ENCODE data around the gene ITSN1.
A peak's percentile ranks its signal among the peaks of the same experiment; 100 is the strongest.

The ITSN1 gene

DNA sequence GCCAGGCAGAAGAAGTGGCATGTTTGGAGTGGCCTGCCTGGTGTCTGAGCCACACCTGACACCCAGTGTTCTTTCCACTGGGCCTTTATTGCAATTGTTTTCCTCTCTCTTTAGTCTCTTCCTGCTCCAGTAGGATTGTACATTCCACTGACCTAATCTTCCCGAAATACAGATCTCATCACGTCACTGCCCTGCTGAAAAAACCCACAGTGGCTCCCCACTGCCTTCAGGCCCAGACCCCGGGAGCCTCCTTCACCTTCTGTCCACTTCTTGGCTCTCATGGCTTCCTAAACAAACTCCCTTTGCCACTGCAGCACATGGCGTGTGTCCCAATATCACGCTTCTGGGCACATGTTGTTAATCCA is 298.6 kb downstream of the ITSN1 start:
- no peak for DNase-seq

GRCh38 chr21:33942426-33942825 is 300.1 kb downstream of the ITSN1 start:
- no peak for DNase-seq

GRCh38 chr21:33943293-33943692 is 301.0 kb downstream of the ITSN1 start:
- no peak for DNase-seq

- DNase-seq, result no peak
These were observed 302.0 kb downstream of the ITSN1 start for GRCh38 chr21:33944185-33944763.

DNA sequence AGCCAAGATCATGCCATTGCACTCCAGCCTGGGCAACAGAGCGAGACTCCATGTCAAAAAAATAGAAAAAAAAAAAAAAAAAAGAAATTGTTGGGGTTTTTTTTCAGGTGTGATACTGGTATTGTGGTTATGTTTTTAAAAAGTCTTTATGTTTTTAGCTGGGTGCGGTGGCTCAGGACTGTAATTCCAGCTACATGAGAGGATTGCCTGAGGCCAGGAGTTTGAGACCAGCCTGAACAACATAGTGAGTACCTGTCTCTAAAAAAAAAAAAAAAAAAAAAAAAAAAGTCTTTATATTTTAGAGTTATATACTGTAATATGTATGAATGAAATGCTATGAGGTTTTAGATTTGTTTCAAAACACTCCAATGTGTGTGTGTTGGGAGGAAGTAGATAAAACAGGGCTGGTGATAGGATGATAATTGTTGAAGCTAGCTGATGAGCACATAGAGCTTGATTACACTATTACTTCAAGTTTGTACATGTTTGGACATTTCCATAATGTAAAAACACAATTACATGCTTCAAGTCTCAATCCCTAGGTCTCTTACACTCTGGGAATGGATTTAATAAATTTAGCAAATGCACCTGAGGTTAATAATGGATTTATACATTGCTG is 303.5 kb downstream of the ITSN1 start:
- DNase-seq, result no peak

DNA sequence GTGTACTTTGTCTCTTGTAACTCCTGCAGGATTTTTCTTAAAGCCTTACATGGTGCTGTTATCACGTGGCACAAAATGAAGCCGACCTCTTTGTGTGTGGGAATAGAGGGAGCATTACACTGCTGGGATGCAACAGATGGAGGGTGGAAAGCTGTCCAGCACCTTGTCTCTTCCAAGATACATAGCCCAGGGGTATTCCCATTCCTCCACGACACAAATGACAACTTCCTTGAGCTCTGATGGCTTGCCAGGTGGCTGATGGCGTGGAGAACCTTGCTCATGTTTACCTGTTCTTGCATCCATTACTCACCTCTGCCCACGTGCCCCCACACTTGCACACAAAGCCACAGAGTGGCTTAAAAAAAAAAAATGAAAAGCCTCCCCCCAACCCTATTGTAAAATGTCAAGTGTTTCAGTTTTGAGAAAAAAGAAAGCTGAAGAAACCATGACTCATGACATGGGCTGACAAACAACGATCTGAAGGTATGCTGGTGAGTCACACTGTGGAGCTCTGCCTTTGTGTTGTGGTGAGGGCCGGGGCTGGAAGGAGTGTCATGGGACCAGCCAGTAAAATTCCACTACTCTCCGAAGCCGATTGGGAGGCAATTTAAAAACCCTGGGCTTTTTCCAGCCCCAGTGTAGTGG is 305.3 kb downstream of the ITSN1 start:
- peak; percentile 84 to 86 for DNase-seq

DNA sequence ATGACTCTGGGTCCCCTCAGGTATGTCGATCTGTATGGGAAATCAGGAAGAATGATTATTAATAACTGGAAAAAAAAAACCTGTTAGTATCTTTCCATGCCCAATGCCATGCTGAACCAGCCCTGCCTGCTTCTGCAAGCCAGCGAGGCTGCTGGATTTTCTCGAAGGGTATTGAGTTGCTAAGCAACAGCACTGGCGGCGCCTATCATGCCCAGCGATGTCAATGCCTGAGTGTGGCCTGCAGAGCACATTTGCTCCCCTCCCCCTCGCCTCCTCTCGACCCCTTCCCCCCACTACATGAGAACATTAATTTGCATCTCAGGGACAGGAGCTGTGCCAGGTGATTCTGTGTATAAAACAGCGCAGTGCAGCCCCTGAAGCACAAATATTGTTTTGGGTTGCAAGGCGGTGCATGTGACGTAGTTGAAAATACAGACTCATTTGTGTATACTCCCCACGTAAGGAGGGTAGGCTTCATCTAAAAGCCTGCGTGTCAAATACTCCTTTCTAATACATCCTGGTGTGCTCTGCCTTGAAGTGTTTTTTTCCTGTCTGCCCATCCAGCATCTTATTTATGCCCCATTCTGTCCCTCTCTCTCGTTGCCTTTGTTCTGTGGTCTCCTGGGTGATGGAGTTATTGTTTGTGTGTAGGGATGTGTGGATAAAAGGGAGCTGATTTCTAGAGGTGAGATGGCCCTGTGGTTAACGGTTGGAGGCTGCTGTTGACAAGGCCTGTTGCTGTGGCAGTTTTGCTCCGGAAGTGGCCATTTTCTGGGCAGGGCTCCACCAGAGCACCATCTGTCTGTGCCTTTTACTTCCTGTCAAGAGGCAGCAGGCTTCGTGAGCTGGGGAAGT is 306.0 kb downstream of the ITSN1 start:
- DNase-seq, result peak; percentile 84 to 87

GRCh38 chr21:33948951-33949444 is 306.7 kb downstream of the ITSN1 start:
- no peak for DNase-seq

Measured in activated T-cell treated with anti-CD3 and anti-CD28 coated beads, Interleukin-2, amount 50 U/mL, for 48 hours (primary cell).